ENCODE measurements around the gene EEPD1.
"Not testable (repeated sequence)": the region's sequence is repeated elsewhere in the genome, so short reads cannot be mapped to it uniquely, and the experiment has no call there.

EEPD1 gene

GRCh38 chr7:36152756-36153570 is at the start of gene EEPD1:
TSS of gene EEPD1 (plus strand) at chr7:36153254. CDS start at chr7:36154325, 1,071 bp downstream.
- peak within 1 kb of the TSS; percentile 60 for H3K27ac ChIP-seq (ENCODE audit: low read length)

DNA sequence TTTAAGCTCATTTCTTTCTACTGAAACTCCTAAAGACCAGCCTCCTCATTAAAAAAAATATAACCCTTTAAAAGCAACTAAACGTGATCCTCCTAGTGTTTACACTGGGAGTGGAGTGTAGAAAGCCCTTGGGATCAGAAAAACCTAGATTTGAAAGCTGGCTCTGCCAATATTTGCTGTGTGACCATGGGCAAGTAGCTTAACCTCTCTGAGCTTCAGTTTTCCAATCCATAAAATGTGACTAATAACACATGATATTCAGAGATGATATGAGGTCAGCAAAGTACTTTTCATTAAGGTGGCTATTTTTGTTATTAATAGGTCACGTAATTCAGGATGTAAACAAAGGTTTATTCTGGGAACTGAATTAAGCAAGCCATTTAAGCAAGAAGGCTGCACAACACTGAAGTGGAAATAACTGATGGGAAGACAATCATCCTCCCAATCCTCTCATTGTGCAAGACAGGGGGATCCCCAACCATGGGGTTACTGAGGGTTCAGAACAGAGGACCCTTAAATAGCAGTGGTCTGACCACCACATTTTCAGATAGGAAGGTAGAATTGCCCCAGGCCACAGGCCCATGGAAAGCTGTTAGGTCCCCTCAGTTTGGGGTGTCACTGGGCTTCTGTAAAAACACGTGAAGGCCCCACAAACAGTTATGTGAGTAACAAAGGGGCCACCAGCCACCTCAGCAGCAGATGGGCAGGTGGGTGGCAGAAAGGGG is 49.1 kb upstream of the EEPD1 start:
- H3K9ac ChIP-seq (ENCODE audit: low read depth, low read length), result no peak overlapping the region
- H3K4me3 ChIP-seq (ENCODE audit: low read depth in 1 of 2, low read length in 2 of 2), result no peak overlapping the region
- no peak overlapping the region for H2AFZ ChIP-seq (ENCODE audit: low read depth, low read length)
- TF ChIP-seq, protein P1, sequence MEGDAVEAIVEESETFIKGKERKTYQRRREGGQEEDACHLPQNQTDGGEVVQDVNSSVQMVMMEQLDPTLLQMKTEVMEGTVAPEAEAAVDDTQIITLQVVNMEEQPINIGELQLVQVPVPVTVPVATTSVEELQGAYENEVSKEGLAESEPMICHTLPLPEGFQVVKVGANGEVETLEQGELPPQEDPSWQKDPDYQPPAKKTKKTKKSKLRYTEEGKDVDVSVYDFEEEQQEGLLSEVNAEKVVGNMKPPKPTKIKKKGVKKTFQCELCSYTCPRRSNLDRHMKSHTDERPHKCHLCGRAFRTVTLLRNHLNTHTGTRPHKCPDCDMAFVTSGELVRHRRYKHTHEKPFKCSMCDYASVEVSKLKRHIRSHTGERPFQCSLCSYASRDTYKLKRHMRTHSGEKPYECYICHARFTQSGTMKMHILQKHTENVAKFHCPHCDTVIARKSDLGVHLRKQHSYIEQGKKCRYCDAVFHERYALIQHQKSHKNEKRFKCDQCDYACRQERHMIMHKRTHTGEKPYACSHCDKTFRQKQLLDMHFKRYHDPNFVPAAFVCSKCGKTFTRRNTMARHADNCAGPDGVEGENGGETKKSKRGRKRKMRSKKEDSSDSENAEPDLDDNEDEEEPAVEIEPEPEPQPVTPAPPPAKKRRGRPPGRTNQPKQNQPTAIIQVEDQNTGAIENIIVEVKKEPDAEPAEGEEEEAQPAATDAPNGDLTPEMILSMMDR (IDR thresholded peaks at IDR 0.05; ENCODE audit: borderline replicate concordance, extremely low read depth, low read length, poor library complexity, severe bottlenecking), result no peak
- TF ChIP-seq EZH2 (IDR thresholded peaks at IDR 0.05; ENCODE audit: borderline replicate concordance, low read depth, low read length, severe bottlenecking), result no peak
- no peaks in the 10 kb centered on the region for H3K79me2 ChIP-seq (ENCODE audit: insufficient read depth, low read length)
- no peaks in the 10 kb centered on the region for H3K36me3 ChIP-seq (ENCODE audit: insufficient read depth, low read length)
- H4K20me1 ChIP-seq (ENCODE audit: insufficient read depth, low read length), result no peaks in the 10 kb centered on the region
- H3K4me2 ChIP-seq (ENCODE audit: insufficient read depth, low read length), result no peak overlapping the region
- no peaks in the 10 kb centered on the region for H3K4me1 ChIP-seq (ENCODE audit: insufficient read depth, low read length)
- DNase-seq, result no peak
- ATAC-seq (ENCODE audit: insufficient read depth, low read depth), result no peak
- no peak overlapping the region for H3K27ac ChIP-seq (ENCODE audit: low read length)
- no peaks in the 10 kb centered on the region for H3K27me3 ChIP-seq (ENCODE audit: insufficient read depth, low read length, poor library complexity)
- no peaks in the 10 kb centered on the region for H3K9me3 ChIP-seq (ENCODE audit: insufficient read depth, low read length, severe bottlenecking)

More at GRCh38 chr7:36152756-36153570, at the start of gene EEPD1:
- peak within 1 kb of the TSS; percentile 64 to 80 for H3K4me3 ChIP-seq (ENCODE audit: low read depth in 1 of 2, low read length in 2 of 2)
- H2AFZ ChIP-seq (ENCODE audit: low read depth, low read length), result peak within 1 kb of the TSS; percentile 90
- peak; percentile 92 for ATAC-seq (ENCODE audit: insufficient read depth, low read depth)
- peak within 1 kb of the TSS; percentile 77 for H3K4me2 ChIP-seq (ENCODE audit: insufficient read depth, low read length)
- peak; percentile 100 for DNase-seq
- peaks cover 10% of the 10 kb centered on the region; the same call in 1 of the 2 replicates for H4K20me1 ChIP-seq (ENCODE audit: insufficient read depth, low read length)
- peaks cover 44% of the 10 kb centered on the region for H3K4me1 ChIP-seq (ENCODE audit: insufficient read depth, low read length)
- H3K27me3 ChIP-seq (ENCODE audit: insufficient read depth, low read length, poor library complexity), result no peaks in the 10 kb centered on the region
- TF ChIP-seq, protein P1 (IDR thresholded peaks at IDR 0.05; ENCODE audit: borderline replicate concordance, extremely low read depth, low read length, poor library complexity, severe bottlenecking), result no peak
- TF ChIP-seq EZH2 (IDR thresholded peaks at IDR 0.05; ENCODE audit: borderline replicate concordance, low read depth, low read length, severe bottlenecking), result peak; percentile 42
- no peaks in the 10 kb centered on the region for H3K79me2 ChIP-seq (ENCODE audit: insufficient read depth, low read length)
- no peaks in the 10 kb centered on the region; the same call in 1 of the 2 replicates for H3K36me3 ChIP-seq (ENCODE audit: insufficient read depth, low read length)
- no peaks in the 10 kb centered on the region for H3K9me3 ChIP-seq (ENCODE audit: insufficient read depth, low read length, severe bottlenecking)
- H3K9ac ChIP-seq (ENCODE audit: low read depth, low read length), result peak within 1 kb of the TSS; percentile 78

- H3K4me3 ChIP-seq (ENCODE audit: low read depth in 1 of 2, low read length in 2 of 2); H3K36me3 ChIP-seq (ENCODE audit: insufficient read depth, low read length); ATAC-seq (ENCODE audit: insufficient read depth, low read depth); H3K9me3 ChIP-seq (ENCODE audit: insufficient read depth, low read length, severe bottlenecking); H3K4me1 ChIP-seq (ENCODE audit: insufficient read depth, low read length); H3K79me2 ChIP-seq (ENCODE audit: insufficient read depth, low read length); H3K27me3 ChIP-seq (ENCODE audit: insufficient read depth, low read length, poor library complexity); H4K20me1 ChIP-seq (ENCODE audit: insufficient read depth, low read length); DNase-seq; H3K27ac ChIP-seq (ENCODE audit: low read length); H2AFZ ChIP-seq (ENCODE audit: low read depth, low read length); H3K4me2 ChIP-seq (ENCODE audit: insufficient read depth, low read length); H3K9ac ChIP-seq (ENCODE audit: low read depth, low read length): not testable (repeated sequence)
Measured at GRCh38 chr7:36106972-36107908, 45.8 kb upstream of the EEPD1 start.

All from DND-41 (cell line).